Progenitor cell of endocrine pancreas (in vitro differentiated cells): ENCODE measurements around the gene AP1B1. TPM values are rescaled to one million over a fixed set of nuclear protein-coding genes. Genes with fewer than 3 reads are reported as not detected.

Source experiments
- DNase-seq: peaks from one replicate; pipeline ENCODE4 v3.0.0; 2021; ENCODE audit warnings: low spot score; ENCODE audit not compliant: unreplicated experiment
- H3K27ac Mint-ChIP-seq: 2 replicates; pipeline ENCODE4 v1.8.0; 2021; ENCODE audit warnings: mild to moderate bottlenecking, moderate library complexity, mixed read lengths
- H3K27me3 Mint-ChIP-seq: 2 replicates; pipeline ENCODE4 v1.8.0; 2021; ENCODE audit warnings: mixed read lengths
- H3K36me3 Mint-ChIP-seq: 2 replicates; pipeline ENCODE4 v1.8.0; 2022; ENCODE audit warnings: mixed read lengths; ENCODE audit not compliant: insufficient read depth
- H3K4me1 Mint-ChIP-seq: 2 replicates; pipeline ENCODE4 v1.8.0; 2021; ENCODE audit warnings: low read depth, mixed read lengths
- H3K4me3 Mint-ChIP-seq: 2 replicates; pipeline ENCODE4 v1.8.0; 2021; ENCODE audit warnings: low read depth, mild to moderate bottlenecking, moderate library complexity, mixed read lengths
- H3K9me3 Mint-ChIP-seq: 2 replicates; pipeline ENCODE4 v1.8.0; 2021; ENCODE audit warnings: low read depth, mixed read lengths
- CTCF ChIP-seq: fragments of 200-600 bp; sonication (generic); IDR thresholded peaks from one replicate; pipeline ENCODE4 v1.5.0; 2021; ENCODE audit warnings: antibody characterized with exemption, mild to moderate bottlenecking; ENCODE audit not compliant: unreplicated experiment
- total RNA-seq: library from RNA; stranded (reverse); gene quantifications from 2 replicates; pipeline ENCODE4 v1.2.1, GENCODE V29; 2021

Gene AP1B1
- total RNA-seq, 1 donor from 2014 or later = 59.6 TPM

GRCh38 chr22:29385748-29386147 lies 2.6 kb downstream of the AP1B1 start:
- Mint-ChIP-seq H3K27me3 (no peaks in the 10 kb centered on the region), H3K27ac (peak overlapping the region; percentile 54), H3K4me3 (peak overlapping the region; percentile 37), H3K4me1 (peaks cover 52% of the 10 kb centered on the region), H3K36me3 (no peaks in the 10 kb centered on the region), H3K9me3 (no peaks in the 10 kb centered on the region)
- TF ChIP-seq CTCF = no peak
- DNase-seq = no peak

GRCh38 chr22:29385151-29385704 lies 3.1 kb downstream of the AP1B1 start:
- DNase-seq = no peak
- no peak for TF ChIP-seq CTCF
- no peaks in the 10 kb centered on the region for H3K36me3 Mint-ChIP-seq
- peak overlapping the region; percentile 37 for H3K4me3 Mint-ChIP-seq
- H3K27ac Mint-ChIP-seq = peak overlapping the region; percentile 54
- H3K9me3 Mint-ChIP-seq = no peaks in the 10 kb centered on the region
- H3K4me1 Mint-ChIP-seq = peaks cover 56% of the 10 kb centered on the region
- no peaks in the 10 kb centered on the region for H3K27me3 Mint-ChIP-seq

GRCh38 chr22:29383740-29384139 lies 4.6 kb downstream of the AP1B1 start:
- H3K27ac Mint-ChIP-seq = peak overlapping the region; percentile 88
- DNase-seq = no peak
- peaks cover 61% of the 10 kb centered on the region for H3K4me1 Mint-ChIP-seq
- H3K4me3 Mint-ChIP-seq = no peak overlapping the region
- no peak for TF ChIP-seq CTCF
- no peaks in the 10 kb centered on the region for H3K36me3 Mint-ChIP-seq
- H3K9me3 Mint-ChIP-seq = no peaks in the 10 kb centered on the region
- H3K27me3 Mint-ChIP-seq = no peaks in the 10 kb centered on the region

GRCh38 chr22:29382580-29383302 lies 5.6 kb downstream of the AP1B1 start:
- no peak for TF ChIP-seq CTCF
- no peak for DNase-seq
- Mint-ChIP-seq H3K4me1 (peaks cover 58% of the 10 kb centered on the region), H3K9me3 (no peaks in the 10 kb centered on the region), H3K4me3 (peak overlapping the region; percentile 24), H3K36me3 (no peaks in the 10 kb centered on the region), H3K27ac (peak overlapping the region; percentile 95), H3K27me3 (no peaks in the 10 kb centered on the region)

- Mint-ChIP-seq H3K27ac (no peak overlapping the region), H3K36me3 (peaks cover 6% of the 10 kb centered on the region), H3K9me3 (no peaks in the 10 kb centered on the region), H3K27me3 (no peaks in the 10 kb centered on the region), H3K4me1 (peaks cover 51% of the 10 kb centered on the region), H3K4me3 (no peak overlapping the region)
- no peak for DNase-seq
- no peak for TF ChIP-seq CTCF
Observed at GRCh38 chr22:29380856-29381255, 7.5 kb downstream of the AP1B1 start.
